NOMO-1 treated with DMSO at 0.1 percent for 48 hours (cell line): ENCODE results near the gene TARS3.

Source experiments
- DNase-seq: peaks from one replicate; lab custom pipeline; 2025; ENCODE audit not compliant: unreplicated experiment; lab: John Stamatoyannopoulos, UW

The TARS3 gene

GRCh38 chr15:101702077-101702476 is 22.2 kb downstream of the TARS3 start:
- DNase-seq = no peak

DNA sequence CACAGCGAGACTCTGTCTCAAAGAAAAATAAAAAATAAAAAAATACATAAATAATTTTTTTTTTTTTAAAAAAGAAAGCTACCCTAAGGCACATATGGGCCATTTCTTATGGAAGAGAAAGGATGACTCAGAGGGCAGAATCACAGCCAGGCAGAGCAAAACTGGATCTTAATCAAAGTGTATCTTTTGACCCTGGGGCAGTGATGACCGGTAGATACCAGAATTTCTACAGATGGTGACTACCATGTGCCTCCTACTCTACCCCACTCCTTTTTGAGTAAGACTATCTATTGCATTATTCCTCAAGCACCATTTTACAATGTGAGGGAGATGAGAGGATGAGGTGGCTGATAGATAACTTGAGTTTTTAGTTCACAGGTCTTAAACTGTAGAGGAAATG is 26.0 kb downstream of the TARS3 start:
- no peak for DNase-seq

DNA sequence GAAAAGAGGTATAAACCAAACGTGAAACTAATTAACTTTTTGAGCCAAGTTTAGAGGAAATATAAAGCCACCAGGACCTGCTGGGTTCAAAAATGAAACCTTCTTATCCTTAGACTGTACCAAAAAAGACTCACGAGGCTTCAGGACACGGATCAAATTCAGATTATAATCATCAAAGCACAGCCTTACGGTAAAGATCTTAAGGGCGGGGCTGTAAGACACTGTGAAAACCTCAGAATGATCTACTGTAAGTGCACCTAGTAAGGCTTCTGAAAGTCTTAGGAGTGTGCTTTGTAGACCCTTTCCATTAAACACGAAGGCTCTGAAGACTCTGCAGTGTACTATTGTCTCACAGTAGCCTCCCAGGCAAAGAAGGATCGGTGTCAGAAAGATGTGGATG is 26.8 kb downstream of the TARS3 start:
- no peak for DNase-seq

- no peak for DNase-seq
Observed at GRCh38 chr15:101696829-101697228, 27.4 kb downstream of the TARS3 start.

DNA sequence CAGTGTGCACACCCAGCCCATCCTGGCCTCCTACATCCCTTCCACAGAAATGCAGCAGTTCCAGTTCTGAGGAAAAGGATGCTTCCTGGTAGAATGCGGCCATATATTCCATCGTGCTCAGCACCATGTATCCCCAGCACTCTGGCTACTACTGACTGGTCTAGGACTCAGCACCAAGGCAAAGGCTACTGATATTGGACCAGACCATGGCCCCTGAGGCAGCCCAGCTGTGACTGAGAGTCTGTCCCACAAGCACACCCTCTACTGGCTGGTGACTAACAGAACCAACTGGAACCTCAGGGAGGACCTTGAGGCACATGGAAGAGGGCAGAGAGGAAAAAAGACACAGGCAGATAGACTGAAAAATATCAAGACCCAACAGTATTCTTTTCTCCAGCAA is 30.0 kb downstream of the TARS3 start:
- no peak for DNase-seq

DNA sequence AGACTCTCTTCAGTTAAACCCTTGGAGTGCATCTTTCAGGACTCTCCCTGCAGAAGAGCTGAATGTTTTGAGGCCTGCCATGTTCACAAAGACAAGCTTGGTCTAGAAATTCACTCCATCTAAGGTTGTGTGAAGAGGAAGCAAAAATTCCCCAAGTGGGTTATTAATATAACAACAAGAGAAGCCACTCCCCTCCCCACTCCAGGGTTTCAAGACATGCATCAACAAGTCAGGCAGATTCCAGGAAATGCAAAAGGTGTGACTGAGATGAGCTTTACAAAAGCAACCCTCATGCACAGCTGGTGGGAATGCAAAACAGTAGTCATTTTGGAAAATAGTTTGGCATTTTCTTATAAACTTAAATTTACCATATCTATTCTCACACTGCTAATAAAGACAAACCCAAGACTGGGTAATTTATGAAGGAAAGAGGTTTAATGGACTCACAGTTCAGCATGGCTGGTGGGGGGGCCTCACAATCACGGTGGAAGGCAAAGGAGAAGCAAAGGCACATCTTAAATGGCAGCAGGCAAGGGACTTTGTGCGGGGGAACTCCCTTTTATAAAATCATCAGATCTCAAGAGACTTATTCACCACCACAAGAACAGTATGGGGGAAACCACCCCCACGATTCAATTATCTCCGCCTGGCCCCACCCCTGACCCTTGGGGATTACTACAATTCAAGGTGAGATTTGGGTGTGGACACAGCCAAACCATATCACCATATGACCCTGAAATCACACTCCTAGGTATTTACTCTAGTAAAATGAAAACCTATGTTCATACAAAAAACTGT is 31.3 kb downstream of the TARS3 start:
- no peak for DNase-seq

DNA sequence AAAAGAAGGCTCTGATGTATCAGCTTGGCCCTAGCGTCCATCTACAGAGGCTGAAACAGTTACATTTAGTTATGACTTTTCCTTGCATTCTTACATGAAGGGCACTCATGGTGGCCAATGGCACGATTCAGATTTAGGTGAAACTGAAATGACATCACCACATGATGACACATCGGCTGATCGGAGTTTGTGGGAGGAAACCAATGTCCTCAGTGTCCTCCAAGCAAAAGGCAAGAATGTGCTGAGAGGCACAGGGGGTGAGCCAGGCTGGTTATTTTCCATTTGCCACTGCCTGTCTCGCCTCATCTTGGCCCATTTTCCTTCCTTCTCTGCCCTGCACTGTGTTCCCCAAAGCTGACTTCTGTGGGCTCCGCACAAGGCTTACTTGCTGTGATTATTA is 34.4 kb downstream of the TARS3 start:
- DNase-seq = no peak

- no peak for DNase-seq
Observed at GRCh38 chr15:101686718-101687117, 37.6 kb downstream of the TARS3 start.

DNA sequence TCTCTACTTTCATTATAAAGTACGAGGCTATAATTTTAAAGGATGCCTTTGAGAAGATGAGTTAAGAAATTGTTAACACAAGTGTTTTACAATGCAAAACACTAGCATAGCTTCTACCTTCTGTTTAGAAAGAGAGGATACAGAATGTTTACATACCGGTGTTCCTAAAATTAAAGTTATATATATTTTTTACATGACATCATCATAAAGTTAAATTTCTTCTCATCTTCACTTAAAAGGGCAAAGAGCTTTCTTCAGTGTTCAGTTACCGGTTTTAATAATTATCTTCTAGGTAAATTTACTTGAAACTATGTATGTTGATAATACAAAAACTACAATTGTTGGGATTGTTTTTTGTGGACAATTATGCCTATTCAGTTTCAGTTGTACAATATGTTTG is 39.4 kb downstream of the TARS3 start:
- DNase-seq = no peak

DNA sequence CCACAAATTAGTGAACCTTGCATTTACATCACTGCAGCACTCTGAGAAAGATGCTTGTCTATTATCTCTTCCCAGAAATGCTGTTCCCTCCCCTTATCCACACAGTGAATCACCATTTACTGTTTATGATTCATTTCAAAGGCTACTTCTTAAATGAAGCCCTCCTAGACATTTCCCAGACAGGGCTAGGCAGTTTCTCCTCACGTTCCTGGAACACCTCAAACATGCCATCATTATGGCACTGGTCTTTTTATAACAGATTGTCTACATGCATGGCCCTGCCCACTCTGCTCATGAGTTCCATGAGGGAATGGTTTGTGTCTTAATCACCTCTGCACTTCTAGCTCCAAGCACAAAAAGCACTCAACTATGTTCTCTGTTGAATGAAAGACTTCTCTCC is 39.9 kb downstream of the TARS3 start:
- no peak for DNase-seq

DNA sequence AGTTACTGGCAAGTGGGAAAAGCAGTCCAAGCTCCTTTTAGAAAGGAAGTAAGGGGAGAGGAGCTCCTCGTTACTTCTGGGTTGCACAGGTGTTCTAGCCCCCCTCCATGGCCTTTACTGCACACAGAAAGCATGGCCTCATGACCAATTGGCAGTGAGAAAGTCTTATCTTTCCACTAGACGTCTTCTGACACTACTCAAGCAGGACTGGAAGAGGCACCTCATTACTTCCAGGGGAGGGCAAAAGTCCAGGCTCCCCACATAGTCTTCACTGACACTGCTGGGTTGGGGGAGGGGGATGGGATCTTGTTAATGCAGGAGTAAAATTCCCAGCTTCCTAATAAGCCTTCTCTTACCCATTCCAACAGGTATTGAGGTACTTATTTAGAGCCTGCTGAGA is 44.5 kb downstream of the TARS3 start:
- no peak for DNase-seq

DNA sequence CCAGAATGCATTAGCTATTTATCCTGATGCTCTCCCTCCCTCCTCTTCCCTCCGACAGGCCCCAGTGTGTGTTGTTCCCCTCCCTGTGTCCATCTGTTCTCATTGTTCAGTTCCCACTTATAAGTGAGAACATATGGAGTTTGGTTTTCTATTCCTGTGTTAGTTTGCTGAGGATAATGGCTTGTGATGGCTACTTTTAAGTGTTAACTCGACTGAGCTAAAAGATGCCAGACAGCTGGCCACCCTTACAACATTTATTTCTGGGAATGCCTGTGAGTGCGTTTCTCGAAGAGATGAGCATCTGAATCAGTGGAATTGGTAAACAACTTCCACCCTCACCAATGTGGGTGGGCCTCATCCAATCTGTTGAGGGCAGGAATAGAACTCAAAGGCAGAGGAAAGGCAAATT is 47.3 kb downstream of the TARS3 start:
- no peak for DNase-seq

DNA sequence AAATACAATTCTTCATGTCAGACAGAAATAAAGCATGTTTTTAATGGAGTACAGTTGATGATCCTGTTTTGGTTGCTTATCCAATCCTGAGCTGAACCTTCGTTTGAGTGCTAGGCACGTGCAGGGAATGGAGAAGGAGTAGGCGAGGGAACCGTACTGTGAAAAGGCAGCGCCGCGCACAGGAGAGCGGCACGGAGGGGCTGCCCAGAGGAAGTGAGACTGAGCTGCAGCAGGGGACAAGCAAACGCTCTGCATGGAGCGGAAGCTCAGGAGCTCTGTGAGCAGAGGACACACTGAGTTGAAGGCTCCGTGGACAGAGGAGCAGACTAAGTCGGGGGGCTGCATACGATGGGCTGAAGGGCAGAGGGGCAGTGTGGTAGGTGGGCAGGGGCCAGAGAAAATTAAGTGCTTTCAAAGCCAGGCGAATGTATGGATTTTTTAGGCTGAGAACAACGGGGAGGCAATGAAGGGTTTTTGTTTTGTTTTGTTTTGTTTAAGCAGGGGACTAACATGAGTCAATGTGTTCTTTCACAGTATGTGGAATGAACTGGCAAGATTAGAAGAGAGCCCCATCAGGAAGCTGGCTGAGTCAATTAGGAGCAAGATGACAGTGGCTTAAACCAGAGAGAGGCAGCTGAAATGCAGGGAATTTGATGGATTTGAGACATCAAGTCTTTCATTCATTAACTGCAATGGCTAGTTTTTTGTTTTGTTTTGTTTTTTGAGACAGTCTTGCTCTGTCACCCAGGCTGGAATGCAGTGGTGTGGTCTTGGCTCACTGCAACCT is 48.3 kb downstream of the TARS3 start:
- DNase-seq = peak; percentile 66

GRCh38 chr15:101675015-101675414 is 49.3 kb downstream of the TARS3 start:
- no peak for DNase-seq

DNA sequence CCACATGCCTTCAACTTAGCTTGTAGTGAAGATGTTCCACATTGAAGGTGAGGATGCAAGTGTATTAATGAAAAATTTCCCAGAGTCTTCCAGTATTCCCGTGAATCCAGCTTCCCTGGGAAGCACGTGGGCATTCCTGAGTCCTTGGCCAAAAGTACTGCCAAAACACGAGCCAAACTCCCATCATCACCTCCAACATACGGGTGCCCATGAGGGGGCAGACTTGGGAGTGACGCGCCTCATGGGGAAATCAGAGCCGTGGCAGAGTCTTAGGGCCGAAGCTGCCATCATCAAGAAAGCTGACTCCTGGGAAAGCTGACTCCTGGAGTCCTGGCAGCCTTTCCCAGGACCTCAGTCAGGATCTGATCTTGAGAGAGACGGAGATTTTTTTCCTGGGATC is 52.0 kb downstream of the TARS3 start:
- no peak for DNase-seq

DNA sequence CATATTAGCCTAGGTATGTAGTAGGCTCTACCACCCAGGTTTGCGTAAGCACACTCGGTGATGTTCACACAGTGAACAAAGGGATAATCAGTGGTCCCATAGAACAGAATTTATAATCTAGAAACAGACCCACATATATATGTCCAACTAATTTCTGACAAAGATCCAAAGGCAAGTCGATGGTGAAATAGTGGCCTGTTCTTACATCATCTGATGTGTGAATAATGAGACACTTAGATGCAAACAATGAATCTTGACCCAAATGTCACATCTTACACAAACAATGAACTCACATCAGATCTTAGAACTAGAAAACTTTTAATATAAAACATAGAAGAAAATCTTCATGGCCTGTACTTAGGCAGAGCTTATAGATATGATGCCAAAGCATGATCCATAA is 54.5 kb downstream of the TARS3 start:
- no peak for DNase-seq

DNA sequence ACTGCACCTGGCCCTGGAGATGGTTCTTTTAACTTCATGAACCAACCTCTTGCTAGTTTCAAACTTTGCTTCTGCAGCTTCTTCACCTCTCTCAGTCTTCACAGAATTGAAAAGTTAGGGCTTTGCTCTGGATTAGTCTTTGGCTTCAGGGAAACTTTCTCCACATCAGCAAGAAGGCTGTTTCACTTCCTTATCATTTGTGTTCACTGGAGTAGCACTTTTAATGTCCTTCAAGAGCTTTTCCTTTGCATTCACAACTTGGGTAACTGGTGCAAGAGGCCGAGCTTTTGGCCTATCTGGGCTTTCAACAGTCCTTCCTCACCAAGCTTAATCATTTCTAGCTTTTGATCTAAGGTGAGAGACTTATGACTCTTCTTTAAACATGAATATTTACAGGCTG is 56.4 kb downstream of the TARS3 start:
- peak; percentile 35 for DNase-seq

DNA sequence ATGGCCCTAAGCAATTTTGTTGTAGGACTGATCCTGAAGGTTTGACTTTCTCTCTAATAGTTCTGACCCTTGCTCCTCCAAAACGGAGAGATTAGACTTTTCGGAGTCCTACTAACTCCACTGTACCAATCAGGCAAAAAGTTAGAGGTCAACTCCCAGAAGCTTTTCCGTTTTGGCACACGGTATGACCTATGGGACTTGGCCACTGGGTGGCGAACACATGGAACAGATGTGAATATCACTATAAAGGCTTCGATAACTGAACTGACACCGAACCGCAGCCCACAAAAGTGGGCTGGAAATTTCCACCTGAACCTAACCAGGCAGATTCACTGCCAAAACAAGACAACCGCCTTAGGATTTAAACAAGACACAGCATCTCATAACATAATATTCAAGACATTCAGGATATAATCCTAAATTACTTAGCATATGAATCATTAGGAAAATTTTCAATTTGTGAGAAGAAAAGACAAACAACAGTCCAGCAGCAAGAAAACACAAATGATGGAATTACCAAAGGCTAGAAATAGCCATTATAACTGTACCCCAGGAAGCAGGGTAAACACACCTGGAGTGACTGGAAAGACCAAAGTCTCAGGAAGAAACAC is 59.9 kb downstream of the TARS3 start:
- DNase-seq = no peak

GRCh38 chr15:101662203-101662602 is 62.1 kb downstream of the TARS3 start:
- DNase-seq = no peak

DNA sequence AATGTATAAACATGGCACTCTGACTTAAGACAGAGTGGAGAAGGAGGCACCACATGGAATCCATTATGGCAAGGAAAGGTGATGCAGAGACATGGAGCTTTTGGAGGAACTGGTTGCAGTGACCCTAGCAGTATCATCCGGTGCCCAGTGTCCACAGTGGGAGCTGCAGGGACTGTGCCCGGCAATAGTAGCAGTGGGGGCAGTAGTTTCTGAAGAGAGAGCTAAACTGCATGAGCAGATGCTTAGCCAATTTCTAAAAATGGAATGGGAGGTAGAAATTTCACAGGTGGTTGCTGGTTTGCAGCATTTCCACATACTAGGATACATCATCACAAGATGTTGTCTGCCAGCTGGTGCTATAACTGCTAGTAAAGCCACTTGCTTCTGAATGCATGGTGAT is 64.3 kb downstream of the TARS3 start:
- DNase-seq = no peak

- no peak for DNase-seq
Observed at GRCh38 chr15:101657968-101658784, 66.1 kb downstream of the TARS3 start.
